HepG2 (cell line): ENCODE measurements around the gene ZNF624. TPM values are rescaled to one million over a fixed set of nuclear protein-coding genes. Genes with fewer than 3 reads are reported as not detected.

Experiments
- ARHGAP35 ChIP-seq: sonication (generic); formaldehyde crosslinking; IDR thresholded peaks from 2 replicates; pipeline ENCODE4 v1.9.0; 2022; ENCODE audit warnings: mild to moderate bottlenecking, inconsistent platforms, moderate library complexity, missing genetic modification reagents, borderline replicate concordance
- ARID2 ChIP-seq: sonication (generic); formaldehyde crosslinking; IDR thresholded peaks from 2 replicates; pipeline ENCODE4 v1.8.1; 2022; ENCODE audit warnings: mild to moderate bottlenecking, missing genetic modification reagents, borderline replicate concordance
- FOSL1 ChIP-seq: sonication (generic); formaldehyde crosslinking; IDR thresholded peaks from 2 replicates; pipeline ENCODE4 v1.9.0; 2021; ENCODE audit warnings: missing genetic modification reagents, borderline replicate concordance
- GATAD1 ChIP-seq: IDR thresholded peaks from 2 replicates; pipeline ENCODE4 v1.6.1; 2016; ENCODE audit warnings: missing genetic modification reagents, missing compliant biosample characterization
- MED1 ChIP-seq: sonication (generic); formaldehyde crosslinking; IDR thresholded peaks from 2 replicates; pipeline ENCODE4 v1.4.0; 2020; ENCODE audit warnings: missing genetic modification reagents
- NFYB ChIP-seq: sonication (generic); formaldehyde crosslinking; IDR thresholded peaks from 2 replicates; pipeline ENCODE4 v1.4.0; 2020; ENCODE audit warnings: missing genetic modification reagents
- PAX8 ChIP-seq: sonication (generic); formaldehyde crosslinking; IDR thresholded peaks from 2 replicates; pipeline ENCODE4 v1.8.0; 2022; ENCODE audit warnings: mild to moderate bottlenecking, missing genetic modification reagents, borderline replicate concordance
- PHB2 ChIP-seq: fragments of 450-650 bp; IDR thresholded peaks from 2 replicates; pipeline ENCODE4 v1.6.1; 2018; ENCODE audit not compliant: partially characterized antibody
- PHF8 ChIP-seq: sonication (generic); formaldehyde crosslinking; IDR thresholded peaks from 2 replicates; pipeline ENCODE4 v1.5.0; 2020; ENCODE audit warnings: missing genetic modification reagents
- PTBP1 ChIP-seq: fragments of 200-400 bp; formaldehyde crosslinking; IDR thresholded peaks from 2 replicates; pipeline ENCODE4 v1.6.1; 2018; ENCODE audit warnings: low read length, low read depth; ENCODE audit not compliant: poor library complexity, severe bottlenecking
- RNF2 ChIP-seq: fragments of 450-650 bp; conservative IDR thresholded peaks from 2 replicates; pipeline ENCODE4 v1.6.1; 2016; ENCODE audit warnings: low read depth
- SRSF4 ChIP-seq: fragments of 200-400 bp; formaldehyde crosslinking; IDR thresholded peaks from one replicate; pipeline ENCODE4 v1.6.1; 2018; ENCODE audit warnings: mild to moderate bottlenecking, low read depth, low read length, moderate library complexity; ENCODE audit not compliant: poor library complexity, severe bottlenecking
- TCF7 ChIP-seq: sonication (generic); IDR thresholded peaks from 2 replicates; pipeline ENCODE4 v1.6.1; 2016; ENCODE audit warnings: antibody characterized with exemption, low read depth
- ZBTB26 ChIP-seq: IDR thresholded peaks from 2 replicates; pipeline ENCODE4 v1.6.1; 2016; ENCODE audit warnings: missing compliant biosample characterization, missing genetic modification reagents, borderline replicate concordance
- ZBTB7B ChIP-seq: sonication (generic); formaldehyde crosslinking; IDR thresholded peaks from 2 replicates; pipeline ENCODE4 v1.4.0; 2020; ENCODE audit warnings: missing genetic modification reagents
- ZBTB8A ChIP-seq: sonication (generic); formaldehyde crosslinking; IDR thresholded peaks from 2 replicates; pipeline ENCODE4 v1.4.0; 2020; ENCODE audit warnings: mild to moderate bottlenecking, low read depth, missing genetic modification reagents, borderline replicate concordance
- ZKSCAN1 ChIP-seq: fragments of 150-350 bp; IDR thresholded peaks from 2 replicates; pipeline ENCODE4 v1.6.1; 2014; ENCODE audit warnings: low read length
- ZNF10 ChIP-seq: sonication (generic); formaldehyde crosslinking; IDR thresholded peaks from 2 replicates; pipeline ENCODE4 v1.4.0; 2020; ENCODE audit warnings: mild to moderate bottlenecking, low read depth, missing genetic modification reagents, borderline replicate concordance
- ZNF235 ChIP-seq: sonication (generic); formaldehyde crosslinking; IDR thresholded peaks from 2 replicates; pipeline ENCODE4 v1.8.1; 2023; ENCODE audit warnings: mild to moderate bottlenecking, missing genetic modification reagents, borderline replicate concordance
- ZNF335 ChIP-seq: sonication (generic); formaldehyde crosslinking; IDR thresholded peaks from 2 replicates; pipeline ENCODE4 v1.4.0; 2020; ENCODE audit warnings: missing genetic modification reagents
- ZNF414 ChIP-seq: sonication (generic); formaldehyde crosslinking; IDR thresholded peaks from 2 replicates; pipeline ENCODE4 v1.5.0; 2020; ENCODE audit warnings: missing genetic modification reagents
- ZNF616 ChIP-seq: sonication (generic); formaldehyde crosslinking; IDR thresholded peaks from 2 replicates; pipeline ENCODE4 v1.5.0; 2020; ENCODE audit warnings: low read depth, mild to moderate bottlenecking, missing genetic modification reagents
- ZNF766 ChIP-seq: sonication (generic); formaldehyde crosslinking; IDR thresholded peaks from 2 replicates; pipeline ENCODE4 v1.5.0; 2020; ENCODE audit warnings: missing genetic modification reagents, borderline replicate concordance
- ZNF839 ChIP-seq: sonication (generic); formaldehyde crosslinking; IDR thresholded peaks from 2 replicates; pipeline ENCODE4 v1.4.0; 2020; ENCODE audit warnings: missing genetic modification reagents, mild to moderate bottlenecking, borderline replicate concordance
- ZNF879 ChIP-seq: sonication (generic); formaldehyde crosslinking; IDR thresholded peaks from 2 replicates; pipeline ENCODE4 v1.8.1; 2023; ENCODE audit warnings: missing genetic modification reagents
- polyA plus RNA-seq, 8 experiments: library from polyadenylated mRNA; depleted of rRNA in 3 of 8; stranded (reverse) in 7 of 8; unstranded in 1 of 8; fragments of >200 nt; fragmentation: Illumina TruSeq in 4 of 8; extraction: Trizol in 4 of 8; gene quantifications; 2 replicates each; pipeline versions ENCODE4 v1.2.1 to v1.2.3, GENCODE V29; 2011 to 2016; ENCODE audit warnings: low read depth in 4 of 8, missing spikeins in 1 of 8, mixed read lengths in 1 of 8; ENCODE audit not compliant: insufficient read depth in 1 of 8
- total RNA-seq, 5 experiments: library from RNA; depleted of rRNA; stranded (reverse); fragments of >200 nt; fragmentation: Illumina TruSeq; extraction: Trizol; gene quantifications; 2 replicates each; pipeline ENCODE4 v1.2.3, GENCODE V29; 2016; ENCODE audit warnings: low read depth in 1 of 5
- TF ChIP-seq, protein P1 (sequence below): sonication (generic); formaldehyde crosslinking; conservative IDR thresholded peaks from 2 replicates; pipeline ENCODE4 v1.8.0; 2022; ENCODE audit warnings: low read depth, missing genetic modification reagents
- TF ChIP-seq, protein P2 (sequence below): sonication (generic); formaldehyde crosslinking; IDR thresholded peaks from 2 replicates; pipeline ENCODE4 v1.4.0; 2020; ENCODE audit warnings: mild to moderate bottlenecking, missing genetic modification reagents

ZNF624 gene
- total and polyA plus RNA-seq, 2 of the 13 experiments (the other 11 are each of a cell fraction or from before 2014, with no cell fraction given), result 0.75 to 3.5 TPM

DNA sequence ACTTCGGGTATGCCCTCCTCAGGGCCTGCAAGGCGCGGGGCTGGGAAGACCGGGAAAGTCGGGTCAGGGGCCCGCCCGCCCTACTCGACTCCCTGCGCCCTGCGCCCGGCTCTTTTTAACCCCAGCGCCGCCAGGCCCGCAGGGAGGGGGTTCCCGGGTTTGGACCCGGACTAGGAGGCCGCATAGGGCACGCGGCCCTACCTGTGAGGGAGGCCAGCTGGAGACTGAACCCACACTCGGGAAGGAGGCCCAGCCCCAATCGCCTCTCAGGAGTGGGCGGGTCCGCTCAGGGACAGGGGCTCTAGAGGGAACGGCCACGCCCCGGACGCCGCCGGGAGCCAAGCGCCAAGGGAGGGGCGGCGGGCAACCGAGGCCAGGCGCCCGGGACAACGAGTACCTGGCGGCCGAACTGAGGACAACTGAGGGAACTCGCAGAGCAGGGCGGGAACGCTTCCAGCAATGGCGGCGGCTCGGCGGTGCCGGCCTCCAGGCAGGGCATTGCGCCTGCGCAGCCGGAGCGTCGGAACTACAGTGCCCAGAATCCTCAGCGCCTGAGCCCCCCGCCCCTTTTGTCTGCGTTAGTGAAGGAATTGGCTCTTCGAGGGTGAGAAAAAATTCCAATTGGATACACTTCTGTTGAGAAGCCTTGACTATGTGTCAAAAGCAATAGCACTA, at the start of gene ZNF624 (continued):
- peak; percentile 91; the same call in 1 of the 2 replicates for TF ChIP-seq ZNF616 (CRISPR knock-in tag)
- TF ChIP-seq ZKSCAN1, result no peak
- no peak for TF ChIP-seq ZBTB8A (CRISPR knock-in tag)
- TF ChIP-seq PHF8 (CRISPR knock-in tag), result peak; percentile 99
- TF ChIP-seq ZNF879, result 0 out of 2 replicates have a peak, but pooled peaks have one; percentile 54
- peak; percentile 55; the same call in 1 of the 2 replicates for TF ChIP-seq GATAD1 (CRISPR knock-in tag)
- peak; percentile 53; the same call in 1 of the 2 replicates for TF ChIP-seq ZBTB7B (CRISPR knock-in tag)
- peak; percentile 65; the same call in 1 of the 2 replicates for TF ChIP-seq PAX8 (CRISPR knock-in tag)
- TF ChIP-seq, protein P1, sequence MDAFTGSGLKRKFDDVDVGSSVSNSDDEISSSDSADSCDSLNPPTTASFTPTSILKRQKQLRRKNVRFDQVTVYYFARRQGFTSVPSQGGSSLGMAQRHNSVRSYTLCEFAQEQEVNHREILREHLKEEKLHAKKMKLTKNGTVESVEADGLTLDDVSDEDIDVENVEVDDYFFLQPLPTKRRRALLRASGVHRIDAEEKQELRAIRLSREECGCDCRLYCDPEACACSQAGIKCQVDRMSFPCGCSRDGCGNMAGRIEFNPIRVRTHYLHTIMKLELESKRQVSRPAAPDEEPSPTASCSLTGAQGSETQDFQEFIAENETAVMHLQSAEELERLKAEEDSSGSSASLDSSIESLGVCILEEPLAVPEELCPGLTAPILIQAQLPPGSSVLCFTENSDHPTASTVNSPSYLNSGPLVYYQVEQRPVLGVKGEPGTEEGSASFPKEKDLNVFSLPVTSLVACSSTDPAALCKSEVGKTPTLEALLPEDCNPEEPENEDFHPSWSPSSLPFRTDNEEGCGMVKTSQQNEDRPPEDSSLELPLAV (CRISPR knock-in tag), result no peak
- TF ChIP-seq ZNF766 (CRISPR knock-in tag), result 0 out of 2 replicates have a peak, but pooled peaks have one; percentile 52
- TF ChIP-seq ZNF414 (CRISPR knock-in tag), result peak; percentile 71; the same call in 1 of the 2 replicates
- TF ChIP-seq ZNF335 (CRISPR knock-in tag), result no peak
- peak; percentile 60 for TF ChIP-seq MED1 (CRISPR knock-in tag)
- TF ChIP-seq RNF2, result peak; percentile 80; the same call in 1 of the 2 replicates
- TF ChIP-seq ARHGAP35 (CRISPR knock-in tag), result no peak; the same call in 1 of the 2 replicates
- no peak; the same call in 1 of the 2 replicates for TF ChIP-seq ZBTB26 (CRISPR knock-in tag)
- TF ChIP-seq ZNF10 (CRISPR knock-in tag), result no peak
- TF ChIP-seq ZNF235 (CRISPR knock-in tag), result no peak
- no peak for TF ChIP-seq FOSL1 (CRISPR knock-in tag)
- TF ChIP-seq ARID2 (CRISPR knock-in tag), result 0 out of 2 replicates have a peak, but pooled peaks have one; percentile 46
- no peak for TF ChIP-seq SRSF4
- TF ChIP-seq PTBP1, result peak; percentile 84
- no peak for TF ChIP-seq TCF7
- TF ChIP-seq ZNF839 (CRISPR knock-in tag), result peak; percentile 40; the same call in 1 of the 2 replicates
- no peak for TF ChIP-seq PHB2
- TF ChIP-seq, protein P2, sequence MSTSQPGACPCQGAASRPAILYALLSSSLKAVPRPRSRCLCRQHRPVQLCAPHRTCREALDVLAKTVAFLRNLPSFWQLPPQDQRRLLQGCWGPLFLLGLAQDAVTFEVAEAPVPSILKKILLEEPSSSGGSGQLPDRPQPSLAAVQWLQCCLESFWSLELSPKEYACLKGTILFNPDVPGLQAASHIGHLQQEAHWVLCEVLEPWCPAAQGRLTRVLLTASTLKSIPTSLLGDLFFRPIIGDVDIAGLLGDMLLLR (CRISPR knock-in tag), result no peak
- peak; percentile 55 for TF ChIP-seq NFYB (CRISPR knock-in tag)
